ENCODE measurements around the gene MBNL2.
A peak's percentile ranks its signal among the peaks of the same experiment; 100 is the strongest.

The MBNL2 gene, protein sequence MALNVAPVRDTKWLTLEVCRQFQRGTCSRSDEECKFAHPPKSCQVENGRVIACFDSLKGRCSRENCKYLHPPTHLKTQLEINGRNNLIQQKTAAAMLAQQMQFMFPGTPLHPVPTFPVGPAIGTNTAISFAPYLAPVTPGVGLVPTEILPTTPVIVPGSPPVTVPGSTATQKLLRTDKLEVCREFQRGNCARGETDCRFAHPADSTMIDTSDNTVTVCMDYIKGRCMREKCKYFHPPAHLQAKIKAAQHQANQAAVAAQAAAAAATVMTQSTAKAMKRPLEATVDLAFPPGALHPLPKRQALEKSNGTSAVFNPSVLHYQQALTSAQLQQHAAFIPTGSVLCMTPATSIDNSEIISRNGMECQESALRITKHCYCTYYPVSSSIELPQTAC

DNA sequence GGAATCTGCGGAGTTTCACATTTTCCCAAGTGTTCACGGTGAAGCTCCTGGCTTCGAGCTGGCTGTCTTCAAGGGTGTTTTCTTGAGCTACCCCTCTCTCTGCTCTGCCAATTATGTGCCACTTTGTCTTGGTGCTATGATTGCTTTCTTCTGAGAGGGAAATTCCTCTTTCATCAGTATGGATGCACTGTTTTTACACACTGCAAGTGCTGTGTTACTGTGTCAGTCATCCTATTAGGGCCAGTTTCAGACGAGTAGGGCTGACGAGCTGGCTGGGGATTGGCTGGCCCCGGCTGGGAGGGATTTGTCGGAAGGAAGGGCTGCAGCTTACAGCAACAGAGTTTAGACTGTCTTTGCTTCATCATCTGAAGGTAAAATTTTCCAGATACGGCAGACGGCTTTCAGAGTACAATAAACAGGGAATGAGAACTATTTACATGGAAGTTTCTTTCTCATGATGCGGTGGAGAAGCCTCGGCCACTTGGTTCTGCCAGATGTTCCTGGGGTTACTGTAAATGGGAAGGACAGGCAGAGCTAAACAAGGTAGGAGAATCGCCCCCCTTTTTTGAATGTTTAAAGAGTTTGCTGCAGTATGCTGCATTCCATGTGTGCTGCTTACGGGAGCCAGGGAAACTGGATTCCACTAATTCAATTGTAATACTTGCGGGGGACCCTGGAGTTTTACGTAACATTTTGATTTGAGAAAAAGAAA lies at the start of gene MBNL2:
Gene MBNL2, plus strand, starts transcription at position 345 of the 712 bp plus-strand sequence. CDS start 53,903 bp downstream, outside the sequence.
- peak within 1 kb of the TSS; percentile 44 for H3K4me3 ChIP-seq (ENCODE audit: low read depth, low read length)

DNA sequence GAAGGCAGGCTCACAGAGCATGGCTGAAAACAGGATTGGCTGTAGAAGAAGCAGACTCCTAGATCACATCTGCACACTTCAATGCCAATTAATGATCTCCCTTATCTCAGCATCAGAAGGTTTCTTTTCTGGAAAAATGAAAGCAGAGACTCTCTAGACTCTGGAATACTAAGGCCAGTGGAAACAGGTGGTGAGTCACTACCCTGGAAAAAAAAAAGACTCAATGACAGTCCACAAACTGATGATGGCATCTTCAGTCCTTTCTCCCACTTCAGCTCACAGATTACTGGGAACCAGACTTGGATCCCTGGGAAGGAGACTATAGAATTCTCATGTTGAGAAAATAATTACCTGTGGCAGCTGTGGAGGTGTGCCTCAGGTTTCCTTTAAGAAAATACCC lies 47.5 kb upstream of the MBNL2 start:
- H3K4me3 ChIP-seq (ENCODE audit: low read depth, low read length), result no peak overlapping the region

GRCh38 chr13:97175041-97175440 lies 47.1 kb upstream of the MBNL2 start:
- no peak overlapping the region for H3K4me3 ChIP-seq (ENCODE audit: low read depth, low read length)

GRCh38 chr13:97179501-97179900 lies 42.6 kb upstream of the MBNL2 start:
- no peak overlapping the region for H3K4me3 ChIP-seq (ENCODE audit: low read depth, low read length)

GRCh38 chr13:97182111-97182890 lies 39.8 kb upstream of the MBNL2 start:
- H3K4me3 ChIP-seq (ENCODE audit: low read depth, low read length), result no peak overlapping the region

- H3K4me3 ChIP-seq (ENCODE audit: low read depth, low read length), result no peak overlapping the region
Observed at GRCh38 chr13:97185291-97185690, 36.8 kb upstream of the MBNL2 start.

DNA sequence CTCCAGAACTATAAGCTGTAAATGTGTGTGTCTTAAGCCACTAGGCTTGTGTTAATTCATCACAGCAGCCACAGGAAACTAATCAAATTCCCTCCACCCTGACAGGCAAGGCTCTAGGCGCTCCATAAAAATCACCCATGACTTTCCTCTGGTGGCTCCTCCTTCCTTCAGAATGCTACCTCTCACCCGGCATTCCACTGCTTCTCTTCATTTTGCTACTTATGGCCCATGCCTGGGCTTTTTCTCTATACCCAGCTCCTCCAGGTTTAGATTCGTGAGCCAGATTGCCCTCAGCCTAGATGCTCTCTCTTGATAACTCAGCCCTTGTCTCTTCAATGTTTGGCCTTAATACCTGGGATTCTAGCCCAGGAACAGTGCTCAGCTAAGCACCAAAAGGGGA lies 36.4 kb upstream of the MBNL2 start:
- H3K4me3 ChIP-seq (ENCODE audit: low read depth, low read length), result no peak overlapping the region

DNA sequence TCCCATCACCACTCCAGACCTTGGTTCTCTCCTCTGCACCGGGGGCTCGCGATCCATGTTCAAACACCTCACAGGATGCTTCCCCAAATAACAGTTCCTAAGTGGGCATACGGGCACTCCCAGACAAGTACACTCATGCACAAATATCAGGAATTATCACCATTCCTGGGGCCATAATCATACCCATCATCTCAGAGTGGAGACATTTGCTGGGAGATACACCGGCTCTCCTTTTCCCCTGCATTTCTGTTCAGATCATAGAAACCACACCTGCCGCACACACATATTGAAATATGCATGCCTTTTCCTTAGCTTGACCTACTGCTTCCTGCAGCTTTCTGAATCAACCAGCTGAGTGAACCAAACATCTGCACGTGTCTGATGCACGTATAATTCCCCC lies 33.9 kb upstream of the MBNL2 start:
- H3K4me3 ChIP-seq (ENCODE audit: low read depth, low read length), result no peak overlapping the region

DNA sequence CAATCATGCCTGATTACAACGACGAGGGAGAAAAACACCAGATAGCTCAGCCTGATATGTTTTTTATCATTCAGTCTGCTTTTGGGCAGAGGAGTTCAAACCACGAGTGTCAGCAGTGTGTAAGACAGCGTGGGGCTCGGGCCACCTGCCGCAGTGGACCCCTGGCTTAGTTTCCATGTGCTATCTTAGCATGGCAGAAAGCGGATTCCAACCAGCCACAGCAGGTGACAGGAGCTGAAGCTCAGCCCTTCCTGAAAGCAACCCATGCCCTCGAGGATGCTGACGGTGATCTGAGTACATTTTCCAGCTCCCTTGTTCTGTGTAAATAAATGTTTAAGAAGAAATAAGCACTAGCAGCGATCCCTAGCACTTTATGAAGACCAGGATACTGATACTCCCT lies 32.2 kb upstream of the MBNL2 start:
- H3K4me3 ChIP-seq (ENCODE audit: low read depth, low read length), result no peak overlapping the region

- no peak overlapping the region for H3K4me3 ChIP-seq (ENCODE audit: low read depth, low read length)
Observed at GRCh38 chr13:97191142-97191541, 31.0 kb upstream of the MBNL2 start.

DNA sequence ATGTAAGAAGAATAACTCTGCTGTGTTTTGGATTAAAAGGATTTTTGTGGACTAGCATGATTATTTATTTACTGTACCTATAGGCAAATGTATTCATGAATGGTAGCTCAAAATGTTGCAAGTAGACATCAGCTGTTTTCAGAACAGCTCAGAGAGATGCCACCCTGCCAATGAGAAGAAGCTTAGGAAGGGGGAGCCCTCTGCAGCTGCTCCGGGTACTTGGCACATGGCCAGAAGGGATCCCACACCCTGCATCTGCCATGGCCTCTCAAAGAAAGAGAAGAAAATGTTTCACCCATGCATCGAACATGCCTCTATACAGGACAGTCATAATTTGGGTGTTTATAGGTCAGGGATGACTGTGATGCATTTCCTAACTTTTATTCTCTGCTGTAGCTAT lies 30.5 kb upstream of the MBNL2 start:
- no peak overlapping the region for H3K4me3 ChIP-seq (ENCODE audit: low read depth, low read length)

- H3K4me3 ChIP-seq (ENCODE audit: low read depth, low read length), result no peak overlapping the region
Observed at GRCh38 chr13:97192166-97192565, 30.0 kb upstream of the MBNL2 start.

- H3K4me3 ChIP-seq (ENCODE audit: low read depth, low read length), result no peak overlapping the region
Observed at GRCh38 chr13:97193577-97193976, 28.6 kb upstream of the MBNL2 start.

GRCh38 chr13:97194479-97194878 lies 27.7 kb upstream of the MBNL2 start:
- H3K4me3 ChIP-seq (ENCODE audit: low read depth, low read length), result no peak overlapping the region

GRCh38 chr13:97196340-97196739 lies 25.8 kb upstream of the MBNL2 start:
- no peak overlapping the region for H3K4me3 ChIP-seq (ENCODE audit: low read depth, low read length)

GRCh38 chr13:97198753-97199152 lies 23.4 kb upstream of the MBNL2 start:
- H3K4me3 ChIP-seq (ENCODE audit: low read depth, low read length), result no peak overlapping the region

GRCh38 chr13:97199451-97199850 lies 22.7 kb upstream of the MBNL2 start:
- H3K4me3 ChIP-seq (ENCODE audit: low read depth, low read length), result no peak overlapping the region

GRCh38 chr13:97200081-97200942 lies 21.8 kb upstream of the MBNL2 start:
- no peak overlapping the region for H3K4me3 ChIP-seq (ENCODE audit: low read depth, low read length)

DNA sequence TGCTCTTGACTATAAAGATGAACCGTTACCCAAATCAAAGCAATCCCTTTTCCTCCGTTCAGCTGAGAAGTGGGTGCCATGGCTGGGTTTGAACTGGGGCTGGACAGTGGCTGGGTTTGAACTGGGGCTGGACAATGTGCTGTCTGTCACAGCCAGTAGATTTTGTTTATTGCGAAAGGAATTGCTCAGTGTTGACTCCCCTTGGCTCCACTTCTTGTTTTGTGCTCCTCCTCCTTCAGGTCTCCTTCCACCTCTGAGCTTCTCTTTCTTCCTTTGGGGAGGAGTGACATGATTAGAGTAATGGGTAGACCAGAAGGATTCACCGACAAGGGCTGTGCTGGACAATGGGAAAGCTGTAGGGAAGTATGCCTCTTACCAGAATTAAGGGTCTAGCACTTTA lies 19.4 kb upstream of the MBNL2 start:
- no peak overlapping the region for H3K4me3 ChIP-seq (ENCODE audit: low read depth, low read length)

DNA sequence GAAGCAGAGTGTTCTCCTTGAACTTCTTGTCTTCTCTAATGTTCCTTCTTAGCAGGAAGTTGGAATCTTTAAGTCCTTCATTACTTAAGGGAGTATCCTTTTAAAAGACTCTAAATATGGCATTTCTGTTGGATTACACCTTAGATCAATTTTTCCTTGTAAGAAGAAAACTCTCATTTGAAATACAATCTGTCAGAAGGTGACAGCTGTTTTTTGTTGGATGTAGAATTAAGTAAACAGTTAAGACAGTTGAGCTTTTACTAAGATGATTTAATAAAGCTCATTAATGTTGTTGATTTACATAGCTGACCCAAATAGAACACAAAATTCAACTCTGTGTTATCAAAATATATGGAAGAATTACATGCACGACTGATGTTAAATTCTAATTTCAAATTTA lies 16.7 kb upstream of the MBNL2 start:
- H3K4me3 ChIP-seq (ENCODE audit: low read depth, low read length), result no peak overlapping the region

- no peak overlapping the region for H3K4me3 ChIP-seq (ENCODE audit: low read depth, low read length)
Observed at GRCh38 chr13:97205982-97206381, 16.2 kb upstream of the MBNL2 start.
